Endothelial cell of umbilical vein (primary cell): ENCODE results near the gene EIF2B5.

Source experiments
- EZH2 ChIP-seq: IDR thresholded peaks from 2 replicates; pipeline ENCODE4 v1.6.1; 2012; ENCODE audit warnings: borderline replicate concordance, low read depth, mild to moderate bottlenecking, moderate library complexity, low read length, inconsistent platforms; ENCODE audit not compliant: severe bottlenecking
- JUN ChIP-seq: IDR thresholded peaks from 2 replicates; pipeline ENCODE4 v1.6.1; 2011; ENCODE audit warnings: borderline replicate concordance, low read depth; ENCODE audit not compliant: insufficient read length, insufficient read depth
- MAX ChIP-seq: IDR thresholded peaks from 2 replicates; pipeline ENCODE4 v1.6.1; 2011; ENCODE audit not compliant: insufficient read depth, insufficient read length
- MYC ChIP-seq: IDR thresholded peaks from one replicate; pipeline ENCODE4 v1.6.1; 2011; ENCODE audit warnings: mild to moderate bottlenecking, low read depth, low read length
- POLR2A ChIP-seq: IDR thresholded peaks from 2 replicates; pipeline ENCODE4 v1.6.1; 2012; ENCODE audit warnings: low read depth, mild to moderate bottlenecking, control low read depth, low read length
- POLR2AphosphoS5 ChIP-seq: IDR thresholded peaks from 2 replicates; pipeline ENCODE4 v1.6.1; 2012; ENCODE audit warnings: low read depth, mild to moderate bottlenecking, control low read depth, low read length, moderate library complexity; ENCODE audit not compliant: insufficient read depth
- TF ChIP-seq, protein P1 (sequence below), 2 donors: IDR thresholded peaks; 1 replicate in 1 of 2; 2 replicates in 1 of 2; pipeline ENCODE4 v1.5.1; 2011; ENCODE audit warnings: low read length in 2 of 2, mild to moderate bottlenecking in 2 of 2, moderate library complexity in 2 of 2, control low read depth in 1 of 2, inconsistent platforms in 1 of 2, low read depth in 1 of 2; ENCODE audit not compliant: insufficient read depth in 1 of 2; ENCODE audit errors: extremely low read depth in 1 of 2

DNA sequence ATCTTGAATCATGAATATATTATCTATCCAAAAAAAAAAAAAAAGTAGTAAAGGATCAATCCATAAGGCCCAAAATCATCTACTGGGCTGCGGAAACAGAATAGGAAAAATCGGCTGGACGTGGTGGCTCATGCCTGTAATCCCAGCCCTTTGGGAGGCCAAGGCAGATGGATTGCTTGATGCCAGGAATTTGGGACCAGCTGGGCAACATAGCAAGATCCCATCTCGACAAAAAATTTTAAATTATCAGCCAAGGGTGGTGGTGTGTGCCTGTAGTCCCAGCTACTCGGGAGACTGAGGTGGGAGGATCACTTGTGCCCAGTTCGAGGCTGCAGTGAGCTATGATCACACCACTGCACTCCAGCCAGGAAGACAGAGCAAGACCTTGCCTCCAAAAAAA lies 14.0 kb downstream of the EIF2B5 start:
- TF ChIP-seq POLR2AphosphoS5 (no peak), POLR2A (no peak), MYC (no peak), MAX (no peak), JUN (no peak), EZH2 (no peak)
- TF ChIP-seq, protein P1, sequence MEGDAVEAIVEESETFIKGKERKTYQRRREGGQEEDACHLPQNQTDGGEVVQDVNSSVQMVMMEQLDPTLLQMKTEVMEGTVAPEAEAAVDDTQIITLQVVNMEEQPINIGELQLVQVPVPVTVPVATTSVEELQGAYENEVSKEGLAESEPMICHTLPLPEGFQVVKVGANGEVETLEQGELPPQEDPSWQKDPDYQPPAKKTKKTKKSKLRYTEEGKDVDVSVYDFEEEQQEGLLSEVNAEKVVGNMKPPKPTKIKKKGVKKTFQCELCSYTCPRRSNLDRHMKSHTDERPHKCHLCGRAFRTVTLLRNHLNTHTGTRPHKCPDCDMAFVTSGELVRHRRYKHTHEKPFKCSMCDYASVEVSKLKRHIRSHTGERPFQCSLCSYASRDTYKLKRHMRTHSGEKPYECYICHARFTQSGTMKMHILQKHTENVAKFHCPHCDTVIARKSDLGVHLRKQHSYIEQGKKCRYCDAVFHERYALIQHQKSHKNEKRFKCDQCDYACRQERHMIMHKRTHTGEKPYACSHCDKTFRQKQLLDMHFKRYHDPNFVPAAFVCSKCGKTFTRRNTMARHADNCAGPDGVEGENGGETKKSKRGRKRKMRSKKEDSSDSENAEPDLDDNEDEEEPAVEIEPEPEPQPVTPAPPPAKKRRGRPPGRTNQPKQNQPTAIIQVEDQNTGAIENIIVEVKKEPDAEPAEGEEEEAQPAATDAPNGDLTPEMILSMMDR (IDR thresholded peaks at IDR 0.05; ENCODE audit: extremely low read depth in 1 of 2, insufficient read depth in 1 of 2, low read depth in 1 of 2, low read length in 2 of 2), result no peak
